SK-N-MC (cell line): ENCODE results near the gene RRAGD.

ENCODE experiments used
- DNase-seq: peaks from one replicate; pipeline ENCODE4 v3.0.0-alpha.2; 2011; ENCODE audit warnings: low read depth, low spot score
- H3K27ac ChIP-seq: fragments of 200-600 bp; sonication (generic); 2 replicates; pipeline ENCODE4 v1.5.1; 2016; ENCODE audit warnings: mixed run types
- H3K36me3 ChIP-seq: fragments of 200-600 bp; sonication (generic); 2 replicates; pipeline ENCODE4 v1.6.1; 2017; ENCODE audit warnings: antibody characterized with exemption, low read length, mixed read lengths; ENCODE audit not compliant: insufficient read depth
- H3K4me3 ChIP-seq: fragments of 200-600 bp; sonication (generic); 2 replicates; pipeline ENCODE4 v1.5.1; 2016
- H3K9ac ChIP-seq: fragments of 200-600 bp; sonication (generic); 2 replicates; pipeline ENCODE4 v1.8.0; 2017; ENCODE audit warnings: mixed run types, mixed read lengths; ENCODE audit not compliant: insufficient read length
- H3K9me3 ChIP-seq: fragments of 200-600 bp; sonication (generic); 2 replicates; pipeline ENCODE4 v1.6.1; 2017; ENCODE audit warnings: low read depth, mild to moderate bottlenecking, antibody characterized with exemption, low read length, moderate library complexity, mixed read lengths
- EZH2 ChIP-seq: fragments of 200-600 bp; sonication (generic); IDR thresholded peaks from one replicate; pipeline ENCODE4 v1.6.1; 2017; ENCODE audit warnings: antibody characterized with exemption
- FOXP2 ChIP-seq: optimal IDR thresholded peaks from 2 replicates; pipeline ENCODE3; 2011; ENCODE audit warnings: mild to moderate bottlenecking, moderate library complexity; ENCODE audit not compliant: insufficient read depth; ENCODE audit errors: extremely low read length, control extremely low read depth
- POLR2AphosphoS5 ChIP-seq: IDR thresholded peaks from 2 replicates; pipeline ENCODE4 v1.6.1; 2012; ENCODE audit warnings: mild to moderate bottlenecking, low read depth, low read length, borderline replicate concordance

The RRAGD gene

GRCh38 chr6:89352278-89353117 lies 59.6 kb downstream of the RRAGD start, which contains the start of gene UBE2J1:
Gene UBE2J1, minus strand, starts transcription at chr6:89352722. Its CDS starts 153 bp downstream, at chr6:89352569.
- no peaks in the 10 kb centered on the region for H3K9me3 ChIP-seq
- peak within 1 kb of the TSS; percentile 97 for H3K4me3 ChIP-seq
- H3K36me3 ChIP-seq, result no peaks in the 10 kb centered on the region
- peak within 1 kb of the TSS; percentile 29 for H3K27ac ChIP-seq
- no peak for DNase-seq
- H3K9ac ChIP-seq, result peak within 1 kb of the TSS; percentile 95
- TF ChIP-seq EZH2, result no peak
- no peak for TF ChIP-seq FOXP2
- peak; percentile 37; the same call in 1 of the 2 replicates for TF ChIP-seq POLR2AphosphoS5

GRCh38 chr6:89351671-89352277 lies 60.3 kb downstream of the RRAGD start:
- peak overlapping the region; percentile 95 for H3K9ac ChIP-seq
- H3K27ac ChIP-seq, result peak overlapping the region; percentile 29
- no peaks in the 10 kb centered on the region for H3K9me3 ChIP-seq
- TF ChIP-seq EZH2 (no peak), FOXP2 (no peak), POLR2AphosphoS5 (no peak)
- H3K36me3 ChIP-seq, result no peaks in the 10 kb centered on the region
- H3K4me3 ChIP-seq, result peak overlapping the region; percentile 97
- no peak for DNase-seq

- Histone ChIP-seq H3K9ac (no peak overlapping the region), H3K9me3 (no peaks in the 10 kb centered on the region), H3K27ac (peak overlapping the region; percentile 74; the same call in 1 of the 2 replicates), H3K36me3 (no peaks in the 10 kb centered on the region), H3K4me3 (peak overlapping the region; percentile 52)
- peak; percentile 30 for DNase-seq
- TF ChIP-seq POLR2AphosphoS5 (no peak), EZH2 (no peak), FOXP2 (no peak)
Observed at GRCh38 chr6:89350281-89350966, 61.6 kb downstream of the RRAGD start.

- Histone ChIP-seq H3K4me3 (no peak overlapping the region), H3K9ac (no peak overlapping the region), H3K36me3 (no peaks in the 10 kb centered on the region), H3K27ac (no peak overlapping the region), H3K9me3 (no peaks in the 10 kb centered on the region)
- no peak for DNase-seq
- no peak for TF ChIP-seq EZH2
- no peak for TF ChIP-seq POLR2AphosphoS5
- TF ChIP-seq FOXP2, result no peak
Observed at GRCh38 chr6:89348372-89348771, 63.7 kb downstream of the RRAGD start.

GRCh38 chr6:89347825-89348224 lies 64.2 kb downstream of the RRAGD start:
- Histone ChIP-seq H3K4me3 (no peak overlapping the region), H3K9ac (no peak overlapping the region), H3K27ac (no peak overlapping the region), H3K36me3 (no peaks in the 10 kb centered on the region), H3K9me3 (no peaks in the 10 kb centered on the region)
- TF ChIP-seq POLR2AphosphoS5 (no peak), FOXP2 (no peak), EZH2 (no peak)
- DNase-seq, result no peak

- H3K9me3 ChIP-seq, result no peaks in the 10 kb centered on the region
- H3K27ac ChIP-seq, result no peak overlapping the region
- no peak for DNase-seq
- no peak overlapping the region for H3K4me3 ChIP-seq
- peaks cover 9% of the 10 kb centered on the region for H3K36me3 ChIP-seq
- TF ChIP-seq POLR2AphosphoS5 (no peak), FOXP2 (no peak), EZH2 (no peak)
- no peak overlapping the region for H3K9ac ChIP-seq
Observed at GRCh38 chr6:89346433-89346832, 65.6 kb downstream of the RRAGD start.

GRCh38 chr6:89339565-89339964 lies 72.5 kb downstream of the RRAGD start:
- H3K9me3 ChIP-seq, result no peaks in the 10 kb centered on the region
- TF ChIP-seq EZH2, result no peak
- TF ChIP-seq POLR2AphosphoS5, result no peak
- TF ChIP-seq FOXP2, result no peak
- H3K9ac ChIP-seq, result no peak overlapping the region
- no peak for DNase-seq
- H3K36me3 ChIP-seq, result peaks cover 28% of the 10 kb centered on the region
- no peak overlapping the region for H3K4me3 ChIP-seq
- H3K27ac ChIP-seq, result no peak overlapping the region

GRCh38 chr6:89335164-89335563 lies 76.9 kb downstream of the RRAGD start:
- no peaks in the 10 kb centered on the region for H3K9me3 ChIP-seq
- no peak overlapping the region for H3K9ac ChIP-seq
- no peak for DNase-seq
- TF ChIP-seq FOXP2 (no peak), POLR2AphosphoS5 (no peak), EZH2 (no peak)
- H3K27ac ChIP-seq, result no peak overlapping the region
- H3K4me3 ChIP-seq, result no peak overlapping the region
- peaks cover 15% of the 10 kb centered on the region for H3K36me3 ChIP-seq
